ENCODE results near the gene TRIM52. TPM values are rescaled to one million over a fixed set of nuclear protein-coding genes. Genes with fewer than 3 reads are reported as not detected.

The TRIM52 gene
- total and polyA plus RNA-seq, 2 of the 13 experiments (the other 11 are each of a cell fraction or from before 2014, with no cell fraction given), result 7.2 to 11.6 TPM

GRCh38 chr5:181261320-181262049 is 542 bp upstream of the TRIM52 start (continued):
- peak; percentile 70 for TF ChIP-seq DBP (CRISPR knock-in tag; IDR thresholded peaks at IDR 0.05; ENCODE audit: not compliant biosample characterization)
- TF ChIP-seq ZMYM4 (CRISPR knock-in tag; IDR thresholded peaks at IDR 0.05), result peak; percentile 17; the same call in 1 of the 2 replicates
- TF ChIP-seq XBP1 (CRISPR knock-in tag; IDR thresholded peaks at IDR 0.05), result peak; percentile 59
- no peak for TF ChIP-seq GATAD2A (CRISPR knock-in tag; IDR thresholded peaks at IDR 0.05)
- no peak for TF ChIP-seq ZNF496 (CRISPR knock-in tag; IDR thresholded peaks at IDR 0.05; ENCODE audit: insufficient replicate concordance)
- no peak for TF ChIP-seq ZNF691 (CRISPR knock-in tag; IDR thresholded peaks at IDR 0.05; ENCODE audit: borderline replicate concordance, low read depth)
- no peak for TF ChIP-seq PLRG1 (conservative IDR thresholded peaks at IDR 0.05)
- TF ChIP-seq PTBP1 (IDR thresholded peaks at IDR 0.05; ENCODE audit: low read depth, low read length, poor library complexity, severe bottlenecking), result peak; percentile 62
- TF ChIP-seq ELK4 (CRISPR knock-in tag; IDR thresholded peaks at IDR 0.05; ENCODE audit: borderline replicate concordance), result peak; percentile 77; the same call in 1 of the 2 replicates
- peak; percentile 50; the same call in 1 of the 2 replicates for TF ChIP-seq ZNF232 (CRISPR knock-in tag; IDR thresholded peaks at IDR 0.05; ENCODE audit: borderline replicate concordance)
- TF ChIP-seq ZNF768 (CRISPR knock-in tag; IDR thresholded peaks at IDR 0.05), result peak; percentile 58; the same call in 1 of the 2 replicates
- no peak for TF ChIP-seq NFYC (CRISPR knock-in tag; IDR thresholded peaks at IDR 0.05)
- 0 out of 2 replicates have a peak, but pooled peaks have one; percentile 14 for TF ChIP-seq MEIS2 (CRISPR knock-in tag; IDR thresholded peaks at IDR 0.05)
- TF ChIP-seq ZNF678 (CRISPR knock-in tag; IDR thresholded peaks at IDR 0.05), result no peak
- peak; percentile 80 for TF ChIP-seq IKZF4 (CRISPR knock-in tag; IDR thresholded peaks at IDR 0.05; ENCODE audit: borderline replicate concordance, low read depth, not compliant biosample characterization)
- TF ChIP-seq YEATS4 (CRISPR knock-in tag; IDR thresholded peaks at IDR 0.05; ENCODE audit: borderline replicate concordance), result peak; percentile 83
- TF ChIP-seq ZNF746 (CRISPR knock-in tag; IDR thresholded peaks at IDR 0.05), result 0 out of 2 replicates have a peak, but pooled peaks have one; percentile 47
- no peak for TF ChIP-seq CAMTA2 (CRISPR knock-in tag; IDR thresholded peaks at IDR 0.05; ENCODE audit: borderline replicate concordance)
- 0 out of 2 replicates have a peak, but pooled peaks have one; percentile 34 for TF ChIP-seq ZNF614 (CRISPR knock-in tag; IDR thresholded peaks at IDR 0.05; ENCODE audit: borderline replicate concordance)
- TF ChIP-seq ZNF124 (CRISPR knock-in tag; IDR thresholded peaks at IDR 0.05), result no peak

All from HepG2 (cell line).